HEK293 (cell line): ENCODE results near the gene AP3D1.

Source experiments
- BCL11A ChIP-seq: fragments of 450-650 bp; formaldehyde crosslinking; IDR thresholded peaks from 2 replicates; pipeline ENCODE4 v1.5.1; 2016; ENCODE audit warnings: low read depth, missing biosample characterization, missing genetic modification characterization
- BCL11B ChIP-seq: fragments of 450-650 bp; formaldehyde crosslinking; IDR thresholded peaks from 2 replicates; pipeline ENCODE4 v1.5.1; 2016; ENCODE audit warnings: low read depth, missing biosample characterization, missing genetic modification characterization
- EGR2 ChIP-seq: fragments of 450-650 bp; formaldehyde crosslinking; IDR thresholded peaks from 2 replicates; pipeline ENCODE4 v1.5.1; 2016; ENCODE audit warnings: low read depth, missing biosample characterization, missing genetic modification characterization
- GLIS1 ChIP-seq: fragments of 450-650 bp; formaldehyde crosslinking; IDR thresholded peaks from 2 replicates; pipeline ENCODE4 v1.5.1; 2016; ENCODE audit warnings: missing biosample characterization, missing genetic modification characterization
- HOXA7 ChIP-seq: sonication (generic); formaldehyde crosslinking; IDR thresholded peaks from 2 replicates; pipeline ENCODE4 v1.8.1; 2022; ENCODE audit warnings: missing genetic modification reagents, borderline replicate concordance
- IKZF3 ChIP-seq: fragments of 450-650 bp; IDR thresholded peaks from 2 replicates; pipeline ENCODE4 v1.5.0; 2018; ENCODE audit warnings: missing biosample characterization, mild to moderate bottlenecking, missing genetic modification characterization, moderate library complexity
- MYNN ChIP-seq: fragments of 450-650 bp; formaldehyde crosslinking; IDR thresholded peaks from 2 replicates; pipeline ENCODE4 v1.5.1; 2016; ENCODE audit warnings: missing biosample characterization, missing genetic modification characterization, borderline replicate concordance
- SCRT2 ChIP-seq: fragments of 450-650 bp; formaldehyde crosslinking; IDR thresholded peaks from 2 replicates; pipeline ENCODE4 v1.5.1; 2016; ENCODE audit warnings: missing biosample characterization, missing genetic modification characterization
- SP3 ChIP-seq: fragments of 450-650 bp; formaldehyde crosslinking; IDR thresholded peaks from 2 replicates; pipeline ENCODE4 v1.5.1; 2016; ENCODE audit warnings: missing biosample characterization, missing genetic modification characterization
- SP7 ChIP-seq: fragments of 450-650 bp; formaldehyde crosslinking; IDR thresholded peaks from 2 replicates; pipeline ENCODE4 v1.5.1; 2016; ENCODE audit warnings: missing biosample characterization, missing genetic modification characterization
- ZBTB17 ChIP-seq: fragments of 450-650 bp; formaldehyde crosslinking; IDR thresholded peaks from 2 replicates; pipeline ENCODE4 v1.5.1; 2016; ENCODE audit warnings: missing biosample characterization, missing genetic modification characterization
- ZEB2 ChIP-seq: fragments of 450-650 bp; formaldehyde crosslinking; IDR thresholded peaks from 2 replicates; pipeline ENCODE4 v1.5.1; 2016; ENCODE audit warnings: missing biosample characterization, missing genetic modification characterization
- ZFP41 ChIP-seq: fragments of 450-650 bp; formaldehyde crosslinking; IDR thresholded peaks from 2 replicates; pipeline ENCODE4 v1.5.1; 2016; ENCODE audit warnings: missing biosample characterization, missing genetic modification characterization, borderline replicate concordance
- ZNF140 ChIP-seq: fragments of 450-650 bp; formaldehyde crosslinking; IDR thresholded peaks from 2 replicates; pipeline ENCODE4 v1.5.1; 2016; ENCODE audit warnings: missing biosample characterization, missing genetic modification characterization
- ZNF146 ChIP-seq: fragments of 450-650 bp; formaldehyde crosslinking; IDR thresholded peaks from 2 replicates; pipeline ENCODE4 v1.5.1; 2016; ENCODE audit warnings: missing biosample characterization, missing genetic modification characterization
- ZNF169 ChIP-seq: fragments of 450-650 bp; formaldehyde crosslinking; IDR thresholded peaks from 2 replicates; pipeline ENCODE4 v1.5.1; 2016; ENCODE audit warnings: missing biosample characterization, missing genetic modification characterization
- ZNF175 ChIP-seq: fragments of 450-650 bp; formaldehyde crosslinking; IDR thresholded peaks from 2 replicates; pipeline ENCODE4 v1.5.1; 2016; ENCODE audit warnings: missing biosample characterization, missing genetic modification characterization
- ZNF202 ChIP-seq: fragments of 450-650 bp; formaldehyde crosslinking; IDR thresholded peaks from 2 replicates; pipeline ENCODE4 v1.5.1; 2016; ENCODE audit warnings: missing biosample characterization, missing genetic modification characterization, borderline replicate concordance
- ZNF274 ChIP-seq, 2 experiments: fragments of 200-500 bp in 1 of 2; fragments of 450-650 bp in 1 of 2; sonication (Bioruptor generic) in 1 of 2; formaldehyde crosslinking in 1 of 2; IDR thresholded peaks; 2 replicates each; pipeline versions ENCODE4 v1.5.1 to v1.6.1; 2014 to 2016; ENCODE audit warnings: borderline replicate concordance in 1 of 2, inconsistent platforms in 1 of 2, low read length in 1 of 2, missing biosample characterization in 1 of 2, missing genetic modification characterization in 1 of 2
- ZNF311 ChIP-seq: fragments of 450-650 bp; formaldehyde crosslinking; IDR thresholded peaks from 2 replicates; pipeline ENCODE4 v1.5.1; 2017; ENCODE audit warnings: missing biosample characterization, missing genetic modification characterization, borderline replicate concordance
- ZNF426 ChIP-seq: fragments of 450-650 bp; formaldehyde crosslinking; IDR thresholded peaks from 2 replicates; pipeline ENCODE4 v1.5.1; 2017; ENCODE audit warnings: missing biosample characterization, missing genetic modification characterization, mild to moderate bottlenecking, inconsistent platforms, moderate library complexity
- ZNF433 ChIP-seq: fragments of 450-650 bp; formaldehyde crosslinking; IDR thresholded peaks from 2 replicates; pipeline ENCODE4 v1.5.1; 2016; ENCODE audit warnings: missing biosample characterization, missing genetic modification characterization, low read depth
- ZNF48 ChIP-seq: fragments of 450-650 bp; formaldehyde crosslinking; IDR thresholded peaks from 2 replicates; pipeline ENCODE4 v1.5.1; 2016; ENCODE audit warnings: missing biosample characterization, missing genetic modification characterization
- ZNF514 ChIP-seq: fragments of 450-650 bp; formaldehyde crosslinking; IDR thresholded peaks from 2 replicates; pipeline ENCODE4 v1.5.1; 2016; ENCODE audit warnings: missing biosample characterization, missing genetic modification characterization
- ZNF544 ChIP-seq: fragments of 450-650 bp; formaldehyde crosslinking; IDR thresholded peaks from 2 replicates; pipeline ENCODE4 v1.5.0; 2017; ENCODE audit warnings: missing biosample characterization, missing genetic modification characterization
- ZNF549 ChIP-seq: fragments of 450-650 bp; IDR thresholded peaks from 2 replicates; pipeline ENCODE4 v1.5.1; 2018; ENCODE audit warnings: missing biosample characterization, missing genetic modification characterization, mild to moderate bottlenecking, inconsistent platforms, moderate library complexity
- ZNF560 ChIP-seq: fragments of 450-650 bp; formaldehyde crosslinking; IDR thresholded peaks from 2 replicates; pipeline ENCODE4 v1.5.1; 2017; ENCODE audit warnings: missing biosample characterization, missing genetic modification characterization, borderline replicate concordance
- ZNF571 ChIP-seq: fragments of 450-650 bp; formaldehyde crosslinking; IDR thresholded peaks from 2 replicates; pipeline ENCODE4 v1.5.0; 2017; ENCODE audit warnings: missing biosample characterization, missing genetic modification characterization
- ZNF76 ChIP-seq: fragments of 450-650 bp; formaldehyde crosslinking; IDR thresholded peaks from 2 replicates; pipeline ENCODE4; 2016; ENCODE audit warnings: low read depth, missing biosample characterization, missing genetic modification characterization, borderline replicate concordance
- ZNF768 ChIP-seq: fragments of 450-650 bp; formaldehyde crosslinking; IDR thresholded peaks from 2 replicates; pipeline ENCODE4 v1.5.1; 2018; ENCODE audit warnings: missing biosample characterization, mild to moderate bottlenecking, missing genetic modification characterization
- TF ChIP-seq, protein P1 (sequence below): sonication (generic); formaldehyde crosslinking; IDR thresholded peaks from 2 replicates; pipeline ENCODE4 v1.8.1; 2022; ENCODE audit warnings: mild to moderate bottlenecking, moderate library complexity, missing genetic modification reagents
- TF ChIP-seq, protein P2 (sequence below): fragments of 450-650 bp; formaldehyde crosslinking; IDR thresholded peaks from 2 replicates; pipeline ENCODE4 v1.5.1; 2016; ENCODE audit warnings: missing biosample characterization, missing genetic modification characterization
- TF ChIP-seq, protein P3 (sequence below): fragments of 450-650 bp; formaldehyde crosslinking; IDR thresholded peaks from 2 replicates; pipeline ENCODE4 v1.5.1; 2016; ENCODE audit warnings: missing biosample characterization, missing genetic modification characterization

The AP3D1 gene

DNA sequence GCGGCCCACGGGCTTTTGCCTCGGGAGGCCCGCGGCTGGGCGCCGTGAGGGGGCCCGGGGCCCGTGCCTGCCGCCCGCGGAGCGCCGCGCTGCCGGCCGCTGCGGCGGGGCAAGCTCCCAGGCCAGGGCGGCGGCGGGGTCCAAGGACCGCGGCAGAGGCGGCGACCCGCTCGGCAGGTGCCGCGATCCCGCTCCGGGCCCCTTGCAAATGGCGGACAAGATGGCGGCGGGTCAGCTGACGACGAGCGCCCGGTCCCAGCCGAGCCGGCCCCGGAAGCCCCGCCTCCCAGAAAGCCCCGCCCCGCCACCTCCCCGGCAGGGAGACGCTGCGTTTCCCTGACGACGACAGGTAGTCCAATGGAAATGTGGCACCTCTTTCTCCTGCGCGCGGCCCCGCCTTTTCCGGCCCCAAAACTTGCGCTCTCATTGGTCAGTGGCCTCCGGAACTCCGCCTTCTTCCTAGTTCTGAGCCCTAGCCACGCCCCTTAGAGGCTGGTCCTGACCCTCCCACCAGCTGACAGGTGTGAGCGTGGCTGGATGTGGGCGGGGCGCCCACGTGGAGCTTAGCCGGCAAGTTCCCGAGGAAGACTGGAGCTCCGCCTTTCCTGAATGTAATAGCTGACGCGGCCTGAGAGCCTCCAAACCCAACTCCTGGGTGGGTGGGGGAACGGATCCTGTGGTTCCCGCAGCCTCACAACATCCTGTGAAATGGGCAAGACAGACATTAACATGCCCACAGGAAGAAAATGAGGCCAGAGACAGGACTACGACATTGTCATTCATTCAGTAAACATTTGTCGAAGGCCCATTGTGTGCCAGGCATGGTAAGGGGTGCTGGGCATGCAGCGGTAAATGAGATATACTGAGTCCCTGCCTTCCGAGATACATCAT is at the start of gene AP3D1 (continued):
- TF ChIP-seq, protein P1, sequence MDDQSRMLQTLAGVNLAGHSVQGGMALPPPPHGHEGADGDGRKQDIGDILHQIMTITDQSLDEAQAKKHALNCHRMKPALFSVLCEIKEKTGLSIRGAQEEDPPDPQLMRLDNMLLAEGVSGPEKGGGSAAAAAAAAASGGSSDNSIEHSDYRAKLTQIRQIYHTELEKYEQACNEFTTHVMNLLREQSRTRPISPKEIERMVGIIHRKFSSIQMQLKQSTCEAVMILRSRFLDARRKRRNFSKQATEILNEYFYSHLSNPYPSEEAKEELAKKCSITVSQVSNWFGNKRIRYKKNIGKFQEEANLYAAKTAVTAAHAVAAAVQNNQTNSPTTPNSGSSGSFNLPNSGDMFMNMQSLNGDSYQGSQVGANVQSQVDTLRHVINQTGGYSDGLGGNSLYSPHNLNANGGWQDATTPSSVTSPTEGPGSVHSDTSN (CRISPR knock-in tag): no peak
- TF ChIP-seq ZNF202 (tag by site-specific recombination): no peak
- TF ChIP-seq BCL11A (tag by site-specific recombination): no peak
- TF ChIP-seq SP3 (tag by site-specific recombination): peak; percentile 100
- no peak for TF ChIP-seq ZNF514 (tag by site-specific recombination)
- no peak for TF ChIP-seq ZNF571
- no peak; the same call in 1 of the 2 replicates for TF ChIP-seq ZNF76 (tag by site-specific recombination)
- no peak for TF ChIP-seq ZNF433 (tag by site-specific recombination)
- peak; percentile 55; the same call in 1 of the 2 replicates for TF ChIP-seq GLIS1 (tag by site-specific recombination)
- no peak for TF ChIP-seq ZFP41 (tag by site-specific recombination)
- TF ChIP-seq SCRT2: peak; percentile 95
- TF ChIP-seq ZNF549 (tag by site-specific recombination): no peak
- no peak for TF ChIP-seq ZNF140 (tag by site-specific recombination)
- no peak for TF ChIP-seq MYNN (tag by site-specific recombination)
- 0 out of 2 replicates have a peak, but pooled peaks have one; percentile 12 for TF ChIP-seq ZBTB17 (tag by site-specific recombination)
- no peak for TF ChIP-seq ZNF146 (tag by site-specific recombination)
- TF ChIP-seq IKZF3 (tag by site-specific recombination): peak; percentile 49
- peak; percentile 52; the same call in 1 of the 2 replicates for TF ChIP-seq ZEB2
- no peak for TF ChIP-seq ZNF544
- no peak for TF ChIP-seq ZNF768
- TF ChIP-seq ZNF175: no peak
- no peak for TF ChIP-seq ZNF311
- TF ChIP-seq ZNF560 (tag by site-specific recombination): no peak
- TF ChIP-seq ZNF169: no peak
- no peak for TF ChIP-seq HOXA7 (CRISPR knock-in tag)
- TF ChIP-seq, protein P2, sequence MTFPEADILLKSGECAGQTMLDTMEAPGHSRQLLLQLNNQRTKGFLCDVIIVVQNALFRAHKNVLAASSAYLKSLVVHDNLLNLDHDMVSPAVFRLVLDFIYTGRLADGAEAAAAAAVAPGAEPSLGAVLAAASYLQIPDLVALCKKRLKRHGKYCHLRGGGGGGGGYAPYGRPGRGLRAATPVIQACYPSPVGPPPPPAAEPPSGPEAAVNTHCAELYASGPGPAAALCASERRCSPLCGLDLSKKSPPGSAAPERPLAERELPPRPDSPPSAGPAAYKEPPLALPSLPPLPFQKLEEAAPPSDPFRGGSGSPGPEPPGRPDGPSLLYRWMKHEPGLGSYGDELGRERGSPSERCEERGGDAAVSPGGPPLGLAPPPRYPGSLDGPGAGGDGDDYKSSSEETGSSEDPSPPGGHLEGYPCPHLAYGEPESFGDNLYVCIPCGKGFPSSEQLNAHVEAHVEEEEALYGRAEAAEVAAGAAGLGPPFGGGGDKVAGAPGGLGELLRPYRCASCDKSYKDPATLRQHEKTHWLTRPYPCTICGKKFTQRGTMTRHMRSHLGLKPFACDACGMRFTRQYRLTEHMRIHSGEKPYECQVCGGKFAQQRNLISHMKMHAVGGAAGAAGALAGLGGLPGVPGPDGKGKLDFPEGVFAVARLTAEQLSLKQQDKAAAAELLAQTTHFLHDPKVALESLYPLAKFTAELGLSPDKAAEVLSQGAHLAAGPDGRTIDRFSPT: no peak
- peak; percentile 96 for TF ChIP-seq EGR2
- TF ChIP-seq ZNF48 (tag by site-specific recombination): no peak
- TF ChIP-seq BCL11B (tag by site-specific recombination): no peak
- no peak for TF ChIP-seq ZNF426 (tag by site-specific recombination)
- TF ChIP-seq, protein P3, sequence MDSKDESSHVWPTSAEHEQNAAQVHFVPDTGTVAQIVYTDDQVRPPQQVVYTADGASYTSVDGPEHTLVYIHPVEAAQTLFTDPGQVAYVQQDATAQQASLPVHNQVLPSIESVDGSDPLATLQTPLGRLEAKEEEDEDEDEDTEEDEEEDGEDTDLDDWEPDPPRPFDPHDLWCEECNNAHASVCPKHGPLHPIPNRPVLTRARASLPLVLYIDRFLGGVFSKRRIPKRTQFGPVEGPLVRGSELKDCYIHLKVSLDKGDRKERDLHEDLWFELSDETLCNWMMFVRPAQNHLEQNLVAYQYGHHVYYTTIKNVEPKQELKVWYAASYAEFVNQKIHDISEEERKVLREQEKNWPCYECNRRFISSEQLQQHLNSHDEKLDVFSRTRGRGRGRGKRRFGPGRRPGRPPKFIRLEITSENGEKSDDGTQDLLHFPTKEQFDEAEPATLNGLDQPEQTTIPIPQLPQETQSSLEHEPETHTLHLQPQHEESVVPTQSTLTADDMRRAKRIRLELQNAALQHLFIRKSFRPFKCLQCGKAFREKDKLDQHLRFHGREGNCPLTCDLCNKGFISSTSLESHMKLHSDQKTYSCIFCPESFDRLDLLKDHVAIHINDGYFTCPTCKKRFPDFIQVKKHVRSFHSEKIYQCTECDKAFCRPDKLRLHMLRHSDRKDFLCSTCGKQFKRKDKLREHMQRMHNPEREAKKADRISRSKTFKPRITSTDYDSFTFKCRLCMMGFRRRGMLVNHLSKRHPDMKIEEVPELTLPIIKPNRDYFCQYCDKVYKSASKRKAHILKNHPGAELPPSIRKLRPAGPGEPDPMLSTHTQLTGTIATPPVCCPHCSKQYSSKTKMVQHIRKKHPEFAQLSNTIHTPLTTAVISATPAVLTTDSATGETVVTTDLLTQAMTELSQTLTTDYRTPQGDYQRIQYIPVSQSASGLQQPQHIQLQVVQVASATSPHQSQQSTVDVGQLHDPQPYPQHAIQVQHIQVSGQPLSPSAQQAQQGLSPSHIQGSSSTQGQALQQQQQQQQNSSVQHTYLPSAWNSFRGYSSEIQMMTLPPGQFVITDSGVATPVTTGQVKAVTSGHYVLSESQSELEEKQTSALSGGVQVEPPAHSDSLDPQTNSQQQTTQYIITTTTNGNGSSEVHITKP: no peak
- no peak; the same call in 1 of the 2 replicates for TF ChIP-seq SP7 (tag by site-specific recombination)
- TF ChIP-seq ZNF274 (IDR thresholded peaks at IDR 0.05; ENCODE audit: low read length): no peak
- no peak for TF ChIP-seq ZNF274 (tag by site-specific recombination; IDR thresholded peaks at IDR 0.05; ENCODE audit: borderline replicate concordance)
